GM13976 (cell line): ENCODE data around the gene TRIM32.

Source experiments
- DNase-seq: peaks from one replicate; pipeline ENCODE4 v3.0.0; 2012; ENCODE audit warnings: low spot score
- in situ Hi-C: fragments of 300-500 bp; cut with MboI; formaldehyde crosslinking; loops from one replicate; pipeline ENCODE4 v1.12.0; 2022; ENCODE audit warnings: low sequenced_read_pairs, mixed read lengths, inconsistent platforms; ENCODE audit not compliant: unreplicated experiment
- TF ChIP-seq, protein P1 (sequence below): IDR thresholded peaks from 2 replicates; pipeline ENCODE4 v1.5.1; 2012; ENCODE audit warnings: borderline replicate concordance, mild to moderate bottlenecking; ENCODE audit not compliant: insufficient read depth; ENCODE audit errors: extremely low read depth, missing control alignments, control extremely low read depth

TRIM32 gene, protein sequence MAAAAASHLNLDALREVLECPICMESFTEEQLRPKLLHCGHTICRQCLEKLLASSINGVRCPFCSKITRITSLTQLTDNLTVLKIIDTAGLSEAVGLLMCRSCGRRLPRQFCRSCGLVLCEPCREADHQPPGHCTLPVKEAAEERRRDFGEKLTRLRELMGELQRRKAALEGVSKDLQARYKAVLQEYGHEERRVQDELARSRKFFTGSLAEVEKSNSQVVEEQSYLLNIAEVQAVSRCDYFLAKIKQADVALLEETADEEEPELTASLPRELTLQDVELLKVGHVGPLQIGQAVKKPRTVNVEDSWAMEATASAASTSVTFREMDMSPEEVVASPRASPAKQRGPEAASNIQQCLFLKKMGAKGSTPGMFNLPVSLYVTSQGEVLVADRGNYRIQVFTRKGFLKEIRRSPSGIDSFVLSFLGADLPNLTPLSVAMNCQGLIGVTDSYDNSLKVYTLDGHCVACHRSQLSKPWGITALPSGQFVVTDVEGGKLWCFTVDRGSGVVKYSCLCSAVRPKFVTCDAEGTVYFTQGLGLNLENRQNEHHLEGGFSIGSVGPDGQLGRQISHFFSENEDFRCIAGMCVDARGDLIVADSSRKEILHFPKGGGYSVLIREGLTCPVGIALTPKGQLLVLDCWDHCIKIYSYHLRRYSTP

DNA sequence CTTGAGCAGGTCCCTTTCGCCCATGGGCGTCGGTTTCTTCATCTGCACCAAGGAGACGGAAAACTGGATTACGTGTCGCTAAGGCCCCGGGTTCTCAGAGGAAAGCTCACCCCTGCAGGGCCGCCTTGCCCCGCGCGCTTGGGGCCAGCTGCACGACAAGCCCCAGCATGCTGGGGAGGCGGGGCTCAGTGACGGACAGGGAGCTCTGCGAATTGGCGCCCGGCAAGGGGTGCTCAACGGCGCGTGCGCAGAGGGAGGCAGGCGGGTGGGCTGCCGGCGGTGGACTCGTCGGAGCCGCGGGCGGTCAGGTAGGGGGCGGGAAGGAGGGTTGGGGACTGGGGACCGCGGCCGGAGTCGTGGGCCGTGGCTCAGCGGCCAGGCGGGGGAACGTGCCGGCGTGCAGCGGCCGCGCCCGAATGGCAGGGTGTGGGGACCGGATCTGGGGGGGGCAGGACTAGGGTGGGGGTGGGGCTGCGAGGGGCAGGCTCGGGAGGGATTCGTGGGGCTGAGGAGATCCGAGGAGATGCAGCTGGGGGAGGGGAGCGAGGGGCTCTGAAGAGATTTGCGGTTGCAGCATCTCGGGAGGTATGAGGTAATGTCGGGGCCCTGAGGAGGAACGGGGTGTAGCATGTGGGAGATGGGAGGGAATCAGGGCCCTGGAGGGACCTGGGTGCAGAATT, at the start of gene TRIM32:
Gene TRIM32, plus strand, starts transcription at position 232 of the 680 bp plus-strand sequence. CDS start 10,438 bp downstream, outside the sequence.
- DNase-seq, result peak; percentile 96

DNA sequence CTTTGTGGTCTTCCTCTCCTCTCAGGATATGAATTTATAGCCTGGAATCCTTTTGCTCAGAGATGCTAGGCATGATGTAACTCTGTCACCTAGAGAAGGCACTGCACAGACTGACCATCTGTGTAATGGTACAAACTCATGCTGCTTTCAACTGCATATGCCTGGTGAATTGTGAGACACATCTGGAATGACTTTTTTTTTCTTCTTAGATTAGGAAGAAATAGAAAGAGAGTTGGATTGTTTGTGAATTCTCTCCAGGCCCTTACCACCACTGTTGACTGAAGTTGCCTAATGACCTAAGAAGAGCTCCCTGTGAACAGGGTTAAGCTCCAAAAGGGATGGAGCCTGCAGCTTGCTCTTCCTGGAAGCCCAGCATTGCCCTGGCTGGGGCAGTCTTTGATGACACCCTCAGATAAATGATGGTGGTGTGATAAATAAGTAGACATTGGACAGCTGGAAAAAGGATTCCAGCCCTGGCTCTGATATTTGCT, 47.8 kb upstream of the TRIM32 start:
- TF ChIP-seq, protein P1, sequence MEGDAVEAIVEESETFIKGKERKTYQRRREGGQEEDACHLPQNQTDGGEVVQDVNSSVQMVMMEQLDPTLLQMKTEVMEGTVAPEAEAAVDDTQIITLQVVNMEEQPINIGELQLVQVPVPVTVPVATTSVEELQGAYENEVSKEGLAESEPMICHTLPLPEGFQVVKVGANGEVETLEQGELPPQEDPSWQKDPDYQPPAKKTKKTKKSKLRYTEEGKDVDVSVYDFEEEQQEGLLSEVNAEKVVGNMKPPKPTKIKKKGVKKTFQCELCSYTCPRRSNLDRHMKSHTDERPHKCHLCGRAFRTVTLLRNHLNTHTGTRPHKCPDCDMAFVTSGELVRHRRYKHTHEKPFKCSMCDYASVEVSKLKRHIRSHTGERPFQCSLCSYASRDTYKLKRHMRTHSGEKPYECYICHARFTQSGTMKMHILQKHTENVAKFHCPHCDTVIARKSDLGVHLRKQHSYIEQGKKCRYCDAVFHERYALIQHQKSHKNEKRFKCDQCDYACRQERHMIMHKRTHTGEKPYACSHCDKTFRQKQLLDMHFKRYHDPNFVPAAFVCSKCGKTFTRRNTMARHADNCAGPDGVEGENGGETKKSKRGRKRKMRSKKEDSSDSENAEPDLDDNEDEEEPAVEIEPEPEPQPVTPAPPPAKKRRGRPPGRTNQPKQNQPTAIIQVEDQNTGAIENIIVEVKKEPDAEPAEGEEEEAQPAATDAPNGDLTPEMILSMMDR, result no peak
- in situ Hi-C loops, result loop anchor here (10.0 kb wide), 1 partner anchor 64 kb away; no protein-coding TSS in a partner anchor
- no peak for DNase-seq

More for the DNA sequence above, at the start of gene TRIM32:
- TF ChIP-seq, protein P1, result no peak
- in situ Hi-C loops, result no loop called here

DNA sequence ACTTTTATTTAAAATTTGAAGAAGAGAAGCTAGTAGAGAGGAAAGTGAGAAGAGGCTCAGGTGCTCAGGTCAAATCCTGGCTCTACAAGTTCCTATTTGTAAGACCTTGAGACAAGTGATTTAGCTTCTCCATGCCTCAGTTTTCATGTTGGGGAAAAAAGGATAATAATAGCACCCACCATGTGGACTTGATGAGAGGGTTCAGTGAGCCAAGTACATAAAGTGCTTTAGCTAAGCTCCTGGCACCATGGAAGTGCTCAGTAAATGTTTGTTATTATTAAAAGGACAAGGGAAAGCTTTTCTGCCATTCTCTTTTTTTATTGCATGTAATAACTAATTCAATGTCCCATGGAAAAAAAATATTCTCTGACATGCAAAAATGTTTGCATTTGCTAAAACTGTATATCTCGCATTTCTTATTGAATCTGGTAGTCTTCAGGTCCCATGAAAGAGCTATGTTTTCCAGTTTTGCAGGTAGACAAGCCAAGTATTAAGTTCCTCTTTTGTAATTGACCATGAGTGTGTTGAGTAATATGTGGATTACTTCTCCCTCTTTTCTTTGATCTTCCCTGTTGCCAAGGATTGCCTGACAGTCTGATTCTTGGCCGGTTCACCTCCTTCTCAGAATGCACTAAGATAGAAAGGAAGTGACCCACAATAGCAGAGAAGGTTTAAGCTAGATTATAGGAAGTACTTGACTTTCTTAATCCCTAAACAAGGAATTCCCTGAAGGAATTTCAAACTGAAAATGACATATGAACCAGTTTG, 45.6 kb upstream of the TRIM32 start:
- TF ChIP-seq, protein P1, result no peak
- in situ Hi-C loops, result no loop called here
- no peak for DNase-seq

DNA sequence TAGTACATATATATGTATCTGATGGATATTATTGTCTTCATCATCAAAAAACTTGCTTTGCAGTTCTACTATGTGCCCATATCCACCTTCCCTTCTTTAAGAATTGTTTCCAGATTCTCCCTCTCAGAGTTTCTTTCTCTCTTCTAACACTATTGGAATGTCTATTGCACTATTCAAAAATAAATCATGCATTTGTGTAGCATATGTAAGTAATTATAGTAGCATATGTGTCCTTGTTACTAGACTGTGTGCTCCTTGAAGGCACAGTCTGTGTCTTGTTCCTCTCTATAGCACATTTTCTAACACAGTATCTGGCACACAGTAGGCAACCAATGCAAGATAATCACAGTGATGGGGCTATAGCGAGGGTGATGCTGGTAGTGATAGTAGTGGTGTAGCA, 43.4 kb upstream of the TRIM32 start:
- in situ Hi-C loops, result no loop called here
- DNase-seq, result no peak
- TF ChIP-seq, protein P1, result no peak

DNA sequence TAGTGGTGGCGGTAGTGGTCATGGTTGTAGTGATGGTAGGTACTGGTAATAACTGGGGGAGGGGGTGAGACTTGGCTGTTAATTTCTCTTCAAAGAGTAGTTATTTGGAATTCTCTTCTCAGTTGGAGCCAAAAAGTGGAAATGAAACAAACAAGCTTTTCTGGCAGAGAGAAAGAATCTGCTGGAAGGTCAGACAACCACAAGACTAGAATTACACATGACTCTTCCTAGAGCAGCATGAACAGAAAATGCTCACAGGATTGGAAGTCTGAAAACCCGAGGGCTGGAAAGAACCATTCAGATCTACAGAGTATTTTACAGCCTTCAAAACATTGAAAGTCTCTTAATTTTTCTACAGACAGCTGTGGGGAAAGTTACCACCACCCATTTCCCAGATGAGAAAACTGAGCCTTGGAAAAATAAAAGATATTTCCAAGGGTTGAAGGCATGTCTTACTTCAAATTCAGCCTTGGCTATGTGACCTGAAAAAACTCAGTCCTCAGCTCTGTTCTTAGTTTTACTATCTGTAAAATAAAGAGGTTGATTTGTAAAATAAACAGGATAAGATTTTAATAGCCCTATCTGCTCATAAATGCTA, 42.9 kb upstream of the TRIM32 start:
- DNase-seq, result no peak
- in situ Hi-C loops, result no loop called here
- TF ChIP-seq, protein P1, result no peak
